ENCODE results near the gene DYSF. TPM values are rescaled to one million over a fixed set of nuclear protein-coding genes. Genes with fewer than 3 reads are reported as not detected.

The DYSF gene
- polyA plus RNA-seq, 1 donor from 2014 or later = 0.04 TPM

- H2AFZ ChIP-seq (ENCODE audit: low read depth, low read length) = no peak overlapping the region
- H4K20me1 ChIP-seq (ENCODE audit: insufficient read depth) = no peaks in the 10 kb centered on the region
- no peaks in the 10 kb centered on the region for H3K27me3 ChIP-seq (ENCODE audit: insufficient read depth, low read depth, low read length)
- no peak overlapping the region for H3K27ac ChIP-seq (ENCODE audit: low read length)
- no peak overlapping the region for H3K9ac ChIP-seq (ENCODE audit: low read length)
- no peak overlapping the region for H3K4me2 ChIP-seq (ENCODE audit: low read length)
- no peaks in the 10 kb centered on the region for H3F3A ChIP-seq (ENCODE audit: insufficient read depth, low read length, poor library complexity, severe bottlenecking)
- no peaks in the 10 kb centered on the region for H3K9me3 ChIP-seq (ENCODE audit: low read length)
- H3K79me2 ChIP-seq (replicated peaks; ENCODE audit: insufficient read depth, low read length) = no peaks in the 10 kb centered on the region
- H3K36me3 ChIP-seq (ENCODE audit: insufficient read depth, low read length) = no peaks in the 10 kb centered on the region
- H3K4me3 ChIP-seq (ENCODE audit: low read length) = no peak overlapping the region
- no peak for TF ChIP-seq CTCF (IDR thresholded peaks at IDR 0.05; ENCODE audit: poor library complexity, severe bottlenecking)
- TF ChIP-seq MXI1 (conservative IDR thresholded peaks at IDR 0.05; ENCODE audit: poor library complexity, severe bottlenecking) = no peak
- no peaks in the 10 kb centered on the region for H3K9me2 ChIP-seq (ENCODE audit: insufficient read depth, low read length)
Measured at GRCh38 chr2:71614976-71615766, 161.8 kb downstream of the DYSF start.

- no peaks in the 10 kb centered on the region for H3K27me3 ChIP-seq (ENCODE audit: insufficient read depth, low read depth, low read length)
- no peak overlapping the region for H2AFZ ChIP-seq (ENCODE audit: low read depth, low read length)
- no peaks in the 10 kb centered on the region for H4K20me1 ChIP-seq (ENCODE audit: insufficient read depth)
- H3F3A ChIP-seq (ENCODE audit: insufficient read depth, low read length, poor library complexity, severe bottlenecking) = no peaks in the 10 kb centered on the region
- no peak overlapping the region for H3K4me2 ChIP-seq (ENCODE audit: low read length)
- TF ChIP-seq TAF1 (IDR thresholded peaks at IDR 0.05; ENCODE audit: low read depth) (no peak), MXI1 (conservative IDR thresholded peaks at IDR 0.05; ENCODE audit: poor library complexity, severe bottlenecking) (no peak), RAD21 (conservative IDR thresholded peaks at IDR 0.05) (no peak), EP300 (conservative IDR thresholded peaks at IDR 0.05; ENCODE audit: poor library complexity, severe bottlenecking) (no peak), SMC3 (conservative IDR thresholded peaks at IDR 0.05; ENCODE audit: poor library complexity) (no peak), EZH2 (IDR thresholded peaks at IDR 0.05; ENCODE audit: borderline replicate concordance, insufficient read depth, low read length, poor library complexity, severe bottlenecking) (no peak), REST (IDR thresholded peaks at IDR 0.05; ENCODE audit: borderline replicate concordance) (no peak), CTCF (IDR thresholded peaks at IDR 0.05; ENCODE audit: poor library complexity, severe bottlenecking) (no peak), POLR2AphosphoS5 (IDR thresholded peaks at IDR 0.05) (no peak)
- no peak overlapping the region for H3K4me3 ChIP-seq (ENCODE audit: low read length)
- no peaks in the 10 kb centered on the region for H3K9me3 ChIP-seq (ENCODE audit: low read length)
- H3K9me2 ChIP-seq (ENCODE audit: insufficient read depth, low read length) = no peaks in the 10 kb centered on the region
- no peaks in the 10 kb centered on the region for H3K36me3 ChIP-seq (ENCODE audit: insufficient read depth, low read length)
- no peak overlapping the region for H3K9ac ChIP-seq (ENCODE audit: low read length)
- no peak overlapping the region for H3K27ac ChIP-seq (ENCODE audit: low read length)
- no peaks in the 10 kb centered on the region for H3K79me2 ChIP-seq (replicated peaks; ENCODE audit: insufficient read depth, low read length)
Measured at GRCh38 chr2:71615767-71616730, 162.7 kb downstream of the DYSF start.

Data from neural cell (in vitro differentiated cells).